ENCODE results near the gene FEZF1. TPM values are rescaled to one million over a fixed set of nuclear protein-coding genes. Genes with fewer than 3 reads are reported as not detected.

FEZF1 gene
- not detected in 2 replicates for total RNA-seq

GRCh38 chr7:122304319-122304975, at the start of gene FEZF1:
TSS of gene FEZF1 (minus strand) at chr7:122304750. CDS start at chr7:122304437, 313 bp downstream.

Other genes starting within 250 kb of the FEZF1 start
- 21.1 and 22.8 TPM in 2 replicates for gene AASS, start 160.5 kb downstream of the FEZF1 start, total RNA-seq